ENCODE data around the gene CNTLN.

DNA sequence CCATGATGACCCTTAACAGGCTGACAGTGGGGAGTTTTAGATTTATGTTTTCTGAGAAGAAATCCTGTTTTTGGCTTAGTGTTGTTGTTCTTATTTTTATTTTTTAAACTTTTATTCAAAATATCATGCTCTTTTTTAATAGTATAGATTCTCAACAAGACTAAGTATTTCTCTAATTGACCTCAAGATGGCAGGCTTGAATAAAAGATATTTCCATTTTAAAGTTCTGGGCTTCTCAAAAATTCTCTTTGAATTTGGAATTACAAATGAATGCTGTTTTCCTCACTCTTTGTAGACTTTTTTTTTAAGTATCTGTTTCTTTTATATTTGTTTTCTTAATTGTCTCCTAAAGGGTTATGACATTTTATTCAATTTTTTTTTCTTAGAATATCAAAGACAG lies 394.0 kb downstream of the CNTLN start:
- TF ChIP-seq EP300 (IDR thresholded peaks at IDR 0.05) (no peak), POLR2A (IDR thresholded peaks at IDR 0.05) (no peak), POLR2AphosphoS5 (IDR thresholded peaks at IDR 0.05) (no peak)
- TF ChIP-seq, protein P1, sequence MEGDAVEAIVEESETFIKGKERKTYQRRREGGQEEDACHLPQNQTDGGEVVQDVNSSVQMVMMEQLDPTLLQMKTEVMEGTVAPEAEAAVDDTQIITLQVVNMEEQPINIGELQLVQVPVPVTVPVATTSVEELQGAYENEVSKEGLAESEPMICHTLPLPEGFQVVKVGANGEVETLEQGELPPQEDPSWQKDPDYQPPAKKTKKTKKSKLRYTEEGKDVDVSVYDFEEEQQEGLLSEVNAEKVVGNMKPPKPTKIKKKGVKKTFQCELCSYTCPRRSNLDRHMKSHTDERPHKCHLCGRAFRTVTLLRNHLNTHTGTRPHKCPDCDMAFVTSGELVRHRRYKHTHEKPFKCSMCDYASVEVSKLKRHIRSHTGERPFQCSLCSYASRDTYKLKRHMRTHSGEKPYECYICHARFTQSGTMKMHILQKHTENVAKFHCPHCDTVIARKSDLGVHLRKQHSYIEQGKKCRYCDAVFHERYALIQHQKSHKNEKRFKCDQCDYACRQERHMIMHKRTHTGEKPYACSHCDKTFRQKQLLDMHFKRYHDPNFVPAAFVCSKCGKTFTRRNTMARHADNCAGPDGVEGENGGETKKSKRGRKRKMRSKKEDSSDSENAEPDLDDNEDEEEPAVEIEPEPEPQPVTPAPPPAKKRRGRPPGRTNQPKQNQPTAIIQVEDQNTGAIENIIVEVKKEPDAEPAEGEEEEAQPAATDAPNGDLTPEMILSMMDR (IDR thresholded peaks at IDR 0.05) = peak in 2 of 7 experiments; percentile 17 to 18
